ENCODE results near the gene LRRK1.

LRRK1 gene

DNA sequence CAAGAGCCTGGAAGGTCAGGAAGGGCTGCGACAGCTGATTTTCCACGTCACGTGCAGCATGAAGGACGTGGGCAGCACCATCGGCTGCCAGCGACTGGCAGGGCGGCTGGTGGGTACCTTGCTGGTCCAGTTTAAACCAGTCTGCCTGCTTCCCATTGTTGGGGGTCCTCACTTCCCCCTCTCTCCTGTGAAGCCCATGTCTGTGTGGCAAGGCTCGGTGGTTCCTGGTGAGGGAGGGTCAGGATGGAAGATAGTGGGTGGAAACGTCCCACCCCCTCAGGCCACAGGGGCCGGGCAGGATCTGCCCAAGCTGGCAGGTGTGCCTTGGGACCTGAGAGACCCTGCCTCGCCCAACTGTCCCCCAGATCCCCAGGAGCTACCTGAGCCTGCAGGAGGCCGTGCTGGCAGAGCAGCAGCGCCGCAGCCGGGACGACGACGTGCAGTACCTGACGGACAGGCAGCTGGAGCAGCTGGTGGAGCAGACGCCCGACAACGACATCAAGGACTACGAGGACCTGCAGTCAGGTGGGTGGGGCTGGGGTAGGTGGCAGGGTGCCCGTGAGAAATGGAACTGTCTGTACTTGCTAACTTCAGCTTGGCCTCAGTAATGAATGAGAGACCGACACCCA, 108.2 kb downstream of the LRRK1 start:
- H3K36me3 Mint-ChIP-seq (ENCODE audit: low read depth) = peaks cover 2% of the 10 kb centered on the region

DNA sequence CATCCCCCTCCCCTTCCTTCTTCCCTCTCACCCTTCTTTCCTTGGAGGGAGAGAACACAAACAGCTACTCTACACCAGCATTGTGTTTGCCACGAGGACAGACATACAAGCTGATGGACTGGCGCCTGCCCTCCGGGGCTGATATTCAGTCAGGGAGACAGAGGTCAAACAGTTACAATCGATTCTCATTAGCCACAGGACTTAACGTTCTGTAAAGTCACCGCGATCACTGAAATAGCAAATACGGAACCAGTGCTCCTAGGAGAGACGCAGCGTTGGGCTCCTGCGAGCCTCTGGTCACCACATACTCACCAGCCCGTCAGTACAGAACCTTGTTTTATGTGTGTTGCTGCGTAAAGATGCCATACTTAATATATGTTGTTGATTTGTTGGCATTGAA, 108.8 kb downstream of the LRRK1 start:
- ATAC-seq (no peak), DNase-seq (no peak)
- Mint-ChIP-seq H3K36me3 (ENCODE audit: low read depth) (peaks cover 2% of the 10 kb centered on the region), H3K4me1 (no peaks in the 10 kb centered on the region), H3K27ac (no peak overlapping the region), H3K27me3 (peaks cover 3% of the 10 kb centered on the region), H3K9me3 (no peaks in the 10 kb centered on the region), H3K4me3 (no peak overlapping the region)

More for the DNA sequence above, 108.2 kb downstream of the LRRK1 start:
- DNase-seq = no peak
- Mint-ChIP-seq H3K27me3 (peaks cover 3% of the 10 kb centered on the region), H3K4me3 (no peak overlapping the region), H3K27ac (no peak overlapping the region), H3K4me1 (no peaks in the 10 kb centered on the region), H3K9me3 (no peaks in the 10 kb centered on the region)
- no peak for ATAC-seq

DNA sequence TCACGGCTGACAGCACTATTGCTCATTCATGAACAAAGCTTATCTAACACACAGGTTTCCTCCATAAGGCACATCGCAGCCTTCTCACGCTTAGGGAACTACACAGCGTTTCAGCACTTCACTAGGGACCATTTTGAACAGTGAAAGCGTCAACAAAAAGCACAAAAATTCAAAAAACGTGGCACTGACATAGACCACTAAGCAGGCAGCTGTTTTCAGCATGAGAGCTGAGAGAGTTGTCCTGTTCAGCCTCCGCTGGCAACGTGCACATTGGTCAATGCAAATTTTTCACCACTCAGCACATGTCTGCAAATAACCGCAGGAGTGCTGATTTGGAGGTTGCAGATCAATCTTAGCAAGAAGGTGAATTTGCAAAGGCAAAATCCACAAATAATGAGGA, 109.2 kb downstream of the LRRK1 start:
- no peak overlapping the region for H3K4me3 Mint-ChIP-seq
- H3K27ac Mint-ChIP-seq = no peak overlapping the region
- no peaks in the 10 kb centered on the region for H3K9me3 Mint-ChIP-seq
- no peaks in the 10 kb centered on the region for H3K4me1 Mint-ChIP-seq
- no peak for ATAC-seq
- no peak for DNase-seq
- peaks cover 3% of the 10 kb centered on the region for H3K27me3 Mint-ChIP-seq
- H3K36me3 Mint-ChIP-seq (ENCODE audit: low read depth) = peaks cover 2% of the 10 kb centered on the region

DNA sequence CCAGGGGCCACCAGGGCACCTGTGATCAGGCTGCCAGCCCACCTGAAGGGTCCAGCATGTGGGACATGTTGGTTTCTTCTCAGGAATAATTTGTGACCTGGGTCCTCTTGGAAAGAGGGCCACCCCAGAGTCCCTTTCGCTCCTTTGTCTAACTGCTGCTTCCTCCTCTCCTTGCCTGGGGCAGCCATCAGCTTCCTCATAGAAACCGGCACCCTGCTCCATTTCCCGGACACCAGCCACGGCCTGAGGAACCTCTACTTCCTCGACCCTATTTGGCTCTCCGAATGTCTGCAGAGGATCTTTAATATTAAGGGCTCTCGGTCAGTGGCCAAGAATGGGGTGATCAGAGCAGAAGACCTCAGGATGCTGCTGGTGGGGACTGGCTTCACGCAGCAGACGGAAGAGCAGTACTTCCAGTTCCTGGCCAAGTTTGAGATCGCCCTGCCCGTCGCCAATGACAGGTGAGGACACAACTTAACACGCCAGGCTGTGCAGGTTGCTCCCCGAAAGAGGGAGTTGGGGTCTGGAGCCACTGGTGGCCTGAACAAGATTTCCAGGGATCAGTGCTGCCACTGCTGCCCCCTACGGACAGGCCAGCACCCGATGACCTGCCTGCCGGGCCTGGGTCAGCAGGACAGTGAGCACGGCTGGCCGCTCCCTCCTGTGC, 109.7 kb downstream of the LRRK1 start:
- ATAC-seq = no peak
- no peak overlapping the region for H3K27ac Mint-ChIP-seq
- H3K27me3 Mint-ChIP-seq = peaks cover 3% of the 10 kb centered on the region
- H3K9me3 Mint-ChIP-seq = no peaks in the 10 kb centered on the region
- no peak for DNase-seq
- H3K4me1 Mint-ChIP-seq = peaks cover 2% of the 10 kb centered on the region
- no peak overlapping the region for H3K4me3 Mint-ChIP-seq
- peaks cover 2% of the 10 kb centered on the region for H3K36me3 Mint-ChIP-seq (ENCODE audit: low read depth)

DNA sequence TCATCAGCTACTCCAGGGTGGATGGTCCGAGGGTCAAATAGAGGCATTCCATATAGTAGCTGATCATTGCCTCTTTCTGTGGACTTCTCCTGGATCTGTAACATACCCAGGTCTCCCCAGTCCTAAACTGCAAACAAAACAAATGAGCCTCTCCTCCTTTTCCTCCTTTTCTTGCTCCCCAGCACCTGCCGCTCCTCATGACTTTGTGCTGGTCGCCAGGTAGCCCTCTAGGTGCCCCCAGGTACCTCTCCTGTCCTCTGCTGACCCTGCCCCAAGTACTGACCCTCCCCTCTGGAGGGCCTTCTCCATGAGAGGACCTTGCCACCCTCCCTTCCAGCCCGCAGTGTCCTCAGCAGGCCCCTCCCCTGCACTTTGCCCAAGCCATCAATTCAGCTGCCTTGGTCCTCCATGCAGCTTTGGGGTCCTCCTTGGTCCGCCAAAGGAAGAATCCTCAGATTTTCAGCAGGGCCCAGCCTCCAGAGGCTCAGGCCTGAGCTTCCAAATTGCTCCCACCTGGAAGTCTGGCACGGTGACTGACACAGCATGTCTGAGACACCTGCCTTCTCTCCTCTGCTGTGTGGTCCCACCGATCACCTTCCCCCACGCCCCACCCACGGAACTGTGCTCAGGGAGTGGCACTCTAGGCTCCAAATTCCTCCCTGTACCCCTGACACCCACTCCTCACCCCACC, 111.0 kb downstream of the LRRK1 start:
- Mint-ChIP-seq H3K4me1 (peaks cover 3% of the 10 kb centered on the region), H3K9me3 (peaks cover 9% of the 10 kb centered on the region), H3K4me3 (no peak overlapping the region), H3K27me3 (peaks cover 10% of the 10 kb centered on the region), H3K27ac (no peak overlapping the region), H3K36me3 (ENCODE audit: low read depth) (peaks cover 7% of the 10 kb centered on the region)
- DNase-seq (no peak), ATAC-seq (no peak)

DNA sequence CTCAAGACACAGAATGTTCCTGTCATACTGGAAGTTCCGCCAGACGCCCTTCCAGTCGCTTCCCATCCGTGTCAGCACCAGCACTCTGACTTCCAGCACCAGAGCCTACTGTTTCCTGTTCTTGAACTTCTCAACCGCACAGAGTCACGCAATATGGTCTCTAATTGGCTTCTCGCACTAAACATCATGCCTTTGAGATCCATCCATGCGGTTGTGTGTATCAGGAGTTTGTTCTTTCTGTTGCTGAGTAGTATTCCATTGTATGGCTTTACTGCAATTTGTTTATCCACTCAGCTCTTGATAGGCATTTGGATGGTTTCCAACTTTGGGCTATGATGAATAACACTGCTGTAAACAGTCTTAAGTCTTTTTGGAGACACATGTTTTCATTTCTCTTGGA, 112.1 kb downstream of the LRRK1 start:
- H3K27ac Mint-ChIP-seq = no peak overlapping the region
- H3K36me3 Mint-ChIP-seq (ENCODE audit: low read depth) = peaks cover 11% of the 10 kb centered on the region
- H3K9me3 Mint-ChIP-seq = peaks cover 19% of the 10 kb centered on the region
- ATAC-seq (no peak), DNase-seq (no peak)
- no peak overlapping the region for H3K4me3 Mint-ChIP-seq
- H3K27me3 Mint-ChIP-seq = peaks cover 18% of the 10 kb centered on the region
- peaks cover 6% of the 10 kb centered on the region for H3K4me1 Mint-ChIP-seq

DNA sequence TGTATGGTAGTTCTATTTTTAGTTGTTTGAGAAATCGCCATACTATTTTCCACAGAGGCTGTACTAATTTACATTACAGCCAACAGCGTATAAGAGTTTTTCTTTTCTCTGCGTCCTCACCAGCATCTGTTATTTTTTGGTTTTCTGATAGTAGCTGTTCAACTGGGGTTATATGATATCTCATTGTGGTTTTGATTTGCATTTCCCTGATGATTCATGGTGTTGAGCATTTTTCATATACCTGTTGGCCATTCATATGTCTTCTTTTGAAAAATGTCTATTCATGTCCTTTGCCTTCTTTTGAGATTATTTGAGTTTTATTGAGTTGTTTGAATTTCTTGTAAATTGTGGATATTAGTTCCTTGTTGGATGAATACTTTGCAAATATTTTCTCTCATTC, 114.6 kb downstream of the LRRK1 start:
- H3K27me3 Mint-ChIP-seq = peaks cover 18% of the 10 kb centered on the region
- ATAC-seq (no peak), DNase-seq (no peak)
- peaks cover 11% of the 10 kb centered on the region for H3K36me3 Mint-ChIP-seq (ENCODE audit: low read depth)
- H3K9me3 Mint-ChIP-seq = peaks cover 26% of the 10 kb centered on the region
- no peak overlapping the region for H3K27ac Mint-ChIP-seq
- peaks cover 6% of the 10 kb centered on the region for H3K4me1 Mint-ChIP-seq
- H3K4me3 Mint-ChIP-seq = no peak overlapping the region

DNA sequence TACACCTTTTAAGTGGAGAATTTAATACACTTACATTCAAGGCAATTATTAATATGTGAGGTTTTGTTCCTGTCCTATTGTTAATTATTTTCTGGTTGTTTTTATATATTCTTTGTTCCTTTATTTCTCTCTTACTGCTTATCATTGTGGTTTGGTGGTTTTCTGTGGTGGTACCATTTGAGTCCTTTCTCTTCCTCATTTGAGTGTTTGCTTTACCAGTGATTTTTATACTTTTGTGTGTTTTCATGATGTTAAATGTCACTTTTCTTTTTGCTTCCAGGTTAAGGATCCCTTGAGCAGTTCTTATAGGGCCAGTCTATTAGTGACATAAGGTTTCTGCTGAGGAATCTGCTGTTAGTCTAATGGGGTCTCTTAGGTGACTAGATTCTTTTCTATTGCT, 116.5 kb downstream of the LRRK1 start:
- no peak for DNase-seq
- Mint-ChIP-seq H3K27ac (no peak overlapping the region), H3K36me3 (ENCODE audit: low read depth) (peaks cover 11% of the 10 kb centered on the region), H3K27me3 (peaks cover 18% of the 10 kb centered on the region), H3K9me3 (peaks cover 26% of the 10 kb centered on the region), H3K4me1 (peaks cover 6% of the 10 kb centered on the region), H3K4me3 (no peak overlapping the region)
- no peak for ATAC-seq

DNA sequence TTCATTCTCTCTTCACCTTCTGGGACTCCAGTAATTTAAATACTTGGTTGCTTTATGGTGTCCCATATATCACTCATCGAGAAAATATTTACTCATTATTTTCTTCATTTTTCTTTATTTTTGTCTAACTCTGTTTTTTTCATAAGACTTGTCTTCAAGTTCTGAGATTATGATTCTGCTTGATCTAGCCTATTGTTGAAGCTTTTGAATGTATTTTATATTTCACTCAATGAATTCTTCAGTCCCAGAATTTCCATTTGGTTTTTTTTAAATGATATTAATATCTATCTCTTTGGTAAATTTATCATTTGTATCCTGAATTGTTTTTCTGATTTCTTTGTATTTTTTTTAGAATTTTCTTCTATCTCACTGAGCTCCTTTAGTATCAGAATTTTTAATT, 117.0 kb downstream of the LRRK1 start:
- H3K4me3 Mint-ChIP-seq = no peak overlapping the region
- no peak overlapping the region for H3K27ac Mint-ChIP-seq
- peaks cover 6% of the 10 kb centered on the region for H3K4me1 Mint-ChIP-seq
- H3K9me3 Mint-ChIP-seq = peaks cover 26% of the 10 kb centered on the region
- peaks cover 17% of the 10 kb centered on the region for H3K27me3 Mint-ChIP-seq
- peaks cover 9% of the 10 kb centered on the region for H3K36me3 Mint-ChIP-seq (ENCODE audit: low read depth)
- DNase-seq (no peak), ATAC-seq (no peak)

DNA sequence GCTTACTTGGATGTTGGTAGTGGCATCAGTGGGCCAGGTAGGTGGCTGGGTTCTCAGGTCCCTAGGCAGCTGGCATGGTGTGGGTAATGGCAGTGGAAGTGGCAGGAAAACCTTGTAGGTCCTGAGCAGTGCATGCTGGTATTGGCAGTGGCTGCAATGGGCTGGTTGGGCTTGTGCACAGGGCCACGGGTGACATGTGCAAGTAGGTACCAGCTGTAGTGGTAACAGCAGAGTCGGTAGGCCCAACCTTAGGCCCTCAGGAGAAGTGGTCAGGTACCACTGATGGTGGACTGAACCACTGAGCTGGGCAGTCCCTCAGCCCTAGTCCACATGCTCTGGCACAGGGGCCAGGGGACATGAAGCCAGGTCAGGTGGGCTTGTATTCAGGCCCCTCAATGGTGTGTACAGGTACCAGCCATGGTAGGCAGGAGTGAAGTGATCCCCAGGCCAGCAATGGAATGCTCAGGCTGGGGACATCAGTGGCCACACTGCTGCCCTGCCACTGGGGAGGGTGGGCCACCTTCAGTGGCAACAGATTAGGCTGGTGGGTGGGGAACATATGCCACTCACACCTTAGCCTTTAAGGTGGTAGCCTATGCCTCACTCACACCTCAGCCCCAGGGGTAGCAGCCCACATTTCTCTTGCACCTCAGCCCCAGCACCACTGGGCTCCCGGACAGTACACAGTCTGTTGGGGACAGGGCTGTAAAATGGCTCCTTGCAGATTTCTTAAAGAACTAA, 118.1 kb downstream of the LRRK1 start:
- no peak overlapping the region for H3K4me3 Mint-ChIP-seq
- H3K27ac Mint-ChIP-seq = no peak overlapping the region
- DNase-seq (no peak), ATAC-seq (no peak)
- H3K9me3 Mint-ChIP-seq = peaks cover 32% of the 10 kb centered on the region
- peaks cover 23% of the 10 kb centered on the region for H3K27me3 Mint-ChIP-seq
- peaks cover 6% of the 10 kb centered on the region for H3K4me1 Mint-ChIP-seq
- peaks cover 9% of the 10 kb centered on the region for H3K36me3 Mint-ChIP-seq (ENCODE audit: low read depth)

DNA sequence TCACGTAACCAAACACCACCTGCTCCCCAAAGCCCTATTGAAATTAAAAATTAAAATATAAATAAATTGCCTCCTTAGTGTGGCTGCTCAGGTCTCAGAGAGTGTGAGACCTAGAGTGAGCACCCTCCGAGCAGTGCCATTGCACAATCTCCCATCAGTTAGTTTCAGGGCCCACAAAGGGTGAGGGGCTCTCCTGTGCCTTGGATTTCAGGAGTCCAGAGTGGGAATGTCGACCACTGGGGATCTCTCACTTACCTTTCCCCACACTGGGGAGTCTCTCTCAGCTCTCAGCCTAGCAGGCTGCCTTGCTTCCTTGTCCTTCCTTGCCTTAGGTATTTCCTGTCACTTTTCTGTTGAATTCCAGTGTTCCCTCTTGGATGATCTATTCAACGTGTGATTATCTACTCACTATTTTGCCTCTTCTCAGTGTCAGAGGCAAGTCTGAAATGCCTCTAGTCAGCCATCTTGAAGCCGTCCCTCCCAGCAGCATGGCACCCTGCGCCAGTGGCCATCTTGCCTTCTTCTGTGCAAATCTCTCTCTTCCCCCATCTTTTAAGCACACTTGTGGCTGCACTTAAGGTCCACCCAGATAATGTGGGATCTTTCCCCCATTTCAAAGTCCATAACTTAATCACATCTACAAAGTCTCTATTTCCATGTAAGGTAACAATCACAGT, 119.3 kb downstream of the LRRK1 start:
- no peak for DNase-seq
- peaks cover 6% of the 10 kb centered on the region for H3K4me1 Mint-ChIP-seq
- peaks cover 32% of the 10 kb centered on the region for H3K9me3 Mint-ChIP-seq
- H3K27ac Mint-ChIP-seq = no peak overlapping the region
- no peak for ATAC-seq
- peaks cover 23% of the 10 kb centered on the region for H3K27me3 Mint-ChIP-seq
- peaks cover 9% of the 10 kb centered on the region for H3K36me3 Mint-ChIP-seq (ENCODE audit: low read depth)
- no peak overlapping the region for H3K4me3 Mint-ChIP-seq

DNA sequence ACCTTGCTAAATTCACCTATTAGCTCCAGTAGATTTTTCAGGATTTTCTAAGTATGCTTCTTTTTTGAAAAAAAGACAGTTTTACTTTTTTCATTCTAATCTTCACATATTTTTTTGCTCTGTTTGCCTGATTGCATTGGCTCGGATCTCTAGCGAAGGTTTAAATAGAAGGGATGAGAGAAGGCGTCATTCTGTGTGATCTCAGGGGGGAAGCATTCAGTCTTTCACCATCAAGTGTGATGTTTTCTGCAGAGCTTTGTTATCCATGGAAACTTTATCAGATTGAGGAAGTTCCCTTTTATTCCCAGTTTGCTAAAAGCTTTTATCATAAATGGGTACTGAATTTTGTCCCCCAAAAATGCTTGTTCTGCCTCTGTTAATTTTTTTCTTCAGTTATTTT, 120.3 kb downstream of the LRRK1 start:
- Mint-ChIP-seq H3K36me3 (ENCODE audit: low read depth) (peaks cover 9% of the 10 kb centered on the region), H3K27me3 (peaks cover 21% of the 10 kb centered on the region), H3K27ac (no peak overlapping the region), H3K4me3 (no peak overlapping the region), H3K9me3 (peaks cover 30% of the 10 kb centered on the region), H3K4me1 (peaks cover 3% of the 10 kb centered on the region)
- DNase-seq (no peak), ATAC-seq (no peak)

DNA sequence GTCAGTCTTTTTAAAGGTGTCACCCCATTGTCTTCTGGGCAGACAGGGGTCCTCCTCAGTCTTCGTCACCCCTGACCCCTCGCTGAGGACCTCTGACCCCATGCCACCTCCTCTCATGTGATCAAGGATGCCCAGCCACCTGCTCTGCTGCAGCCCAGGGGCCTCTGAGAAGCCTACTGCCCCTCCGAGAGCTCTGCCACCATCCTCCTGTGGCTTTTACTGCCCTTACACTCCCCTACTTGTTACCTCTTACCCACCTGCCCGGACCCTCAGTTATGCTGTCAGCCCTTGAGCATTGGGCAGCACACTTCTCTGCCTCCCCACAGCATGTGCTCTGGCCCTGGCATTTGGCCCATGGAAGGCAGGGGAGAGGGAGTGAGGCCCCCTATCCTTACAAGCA, 123.2 kb downstream of the LRRK1 start:
- H3K4me3 Mint-ChIP-seq = no peak overlapping the region
- no peak overlapping the region for H3K27ac Mint-ChIP-seq
- peaks cover 6% of the 10 kb centered on the region for H3K9me3 Mint-ChIP-seq
- ATAC-seq (no peak), DNase-seq (no peak)
- H3K4me1 Mint-ChIP-seq = no peaks in the 10 kb centered on the region
- peaks cover 8% of the 10 kb centered on the region for H3K27me3 Mint-ChIP-seq
- H3K36me3 Mint-ChIP-seq (ENCODE audit: low read depth) = no peaks in the 10 kb centered on the region

DNA sequence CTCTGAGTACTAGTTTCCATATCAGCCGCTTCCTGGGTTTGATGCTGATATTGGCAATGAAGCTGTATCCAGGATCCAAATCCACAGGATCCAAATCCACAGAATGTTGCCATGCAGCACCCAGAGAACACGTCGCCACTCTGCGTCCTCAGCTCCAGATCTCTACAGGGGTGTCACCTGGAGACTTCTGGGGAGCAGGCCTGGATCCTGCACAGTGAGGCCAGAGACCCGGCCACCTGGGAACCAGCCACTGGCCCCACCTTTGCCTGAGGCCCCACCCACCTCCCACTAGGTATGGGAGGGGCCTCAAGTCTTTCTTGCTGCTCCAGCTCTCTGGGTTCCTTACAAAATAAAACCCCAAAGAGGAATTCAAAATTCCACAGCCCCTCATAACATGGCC, 123.9 kb downstream of the LRRK1 start:
- ATAC-seq (no peak), DNase-seq (no peak)
- Mint-ChIP-seq H3K36me3 (ENCODE audit: low read depth) (no peaks in the 10 kb centered on the region), H3K27ac (no peak overlapping the region), H3K27me3 (peaks cover 8% of the 10 kb centered on the region), H3K4me3 (no peak overlapping the region), H3K9me3 (peaks cover 6% of the 10 kb centered on the region), H3K4me1 (no peaks in the 10 kb centered on the region)
